Activated T-cell treated with anti-CD3 and anti-CD28 coated beads for 48 hours (primary cell): ENCODE data around the gene TMEM178B.
"Not testable (repeated sequence)": the region's sequence is repeated elsewhere in the genome, so short reads cannot be mapped to it uniquely, and the experiment has no call there.

Source experiments
- DNase-seq: peaks from one replicate; pipeline ENCODE4 v3.0.0-alpha.2; 2020; ENCODE audit warnings: low read depth

The TMEM178B gene

DNA sequence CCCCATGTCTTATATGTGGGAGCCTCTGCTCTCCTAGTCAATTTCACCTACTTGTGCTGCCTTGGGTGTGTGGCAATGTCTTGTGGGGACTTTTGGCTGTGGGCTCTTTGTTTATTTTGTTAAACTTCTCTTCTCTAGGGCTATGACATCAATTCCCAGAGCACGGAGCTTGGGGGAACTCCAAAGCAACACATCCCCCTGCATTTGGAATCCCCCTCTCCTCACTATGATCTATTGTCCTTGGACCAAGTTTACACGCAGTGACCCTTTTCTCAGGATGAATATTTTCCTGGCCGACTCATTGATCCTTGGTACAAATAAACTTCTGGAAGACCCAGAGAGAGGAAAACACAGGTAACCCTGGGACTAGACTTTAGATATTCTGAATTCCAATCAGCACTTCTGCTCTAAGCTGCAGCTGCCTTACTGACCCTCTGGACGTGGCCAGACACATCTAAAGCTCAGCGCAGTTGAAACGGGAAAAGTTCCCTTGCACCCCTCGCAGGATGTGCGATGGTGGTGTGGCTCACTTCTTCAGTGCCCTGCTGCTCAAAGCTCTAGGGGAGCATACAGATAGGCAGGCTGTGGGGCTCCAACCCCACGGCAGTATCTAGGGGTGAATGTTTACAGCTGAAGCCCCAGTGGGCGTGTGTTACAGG lies 110.8 kb downstream of the TMEM178B start:
- DNase-seq, result no peak

DNA sequence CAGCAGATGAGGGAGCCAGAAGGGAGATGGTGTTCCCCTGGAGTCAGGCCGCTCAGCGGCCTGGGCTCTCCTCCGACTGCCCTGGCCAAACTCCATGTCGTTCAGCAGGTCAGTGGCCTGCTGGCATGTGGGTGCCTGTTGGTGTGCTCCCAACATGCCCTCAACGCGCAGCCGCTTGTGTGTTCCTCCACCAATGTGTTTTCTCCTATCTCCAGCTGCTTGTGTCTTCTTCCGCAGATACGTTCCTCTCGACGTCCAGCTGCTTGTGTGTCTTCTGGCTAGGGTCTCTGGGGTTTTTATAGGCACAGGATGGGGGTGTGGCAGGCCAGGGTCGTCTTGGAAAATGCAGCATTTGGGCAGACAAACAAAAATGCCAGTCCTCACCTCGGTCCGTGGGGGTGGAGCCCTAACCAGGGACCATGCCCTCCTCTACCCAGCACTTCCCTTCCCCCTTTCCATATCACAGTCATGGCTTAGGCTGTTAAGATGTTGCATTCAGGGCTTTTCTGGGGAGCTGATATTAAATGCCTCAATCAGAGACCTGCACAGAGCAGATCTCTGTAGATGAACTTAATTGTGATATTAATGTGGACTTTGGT lies 111.6 kb downstream of the TMEM178B start:
- DNase-seq, result no peak

- DNase-seq, result no peak
These were observed 115.4 kb downstream of the TMEM178B start for GRCh38 chr7:141189231-141189630.

DNA sequence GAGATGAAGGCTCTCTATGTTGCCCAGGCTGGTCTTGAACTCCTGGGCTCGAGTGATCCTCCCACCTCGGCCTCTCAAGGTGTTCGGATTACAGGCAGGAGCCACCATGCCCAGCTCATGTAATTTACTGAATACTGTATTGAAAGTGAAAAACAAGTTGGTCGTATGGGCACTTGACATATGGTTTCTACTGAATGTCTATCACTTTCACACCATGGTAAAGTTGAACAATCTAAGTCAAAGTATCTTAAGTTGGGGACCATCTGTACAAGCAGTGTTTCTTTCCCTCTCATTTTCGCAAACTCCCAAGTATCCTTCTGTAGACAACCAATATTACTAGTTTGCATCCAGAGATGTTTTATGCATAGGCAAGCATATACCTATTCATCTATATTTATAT lies 116.6 kb downstream of the TMEM178B start:
- DNase-seq, result no peak

GRCh38 chr7:141191277-141191676 lies 117.4 kb downstream of the TMEM178B start:
- no peak for DNase-seq

GRCh38 chr7:141193066-141193465 lies 119.2 kb downstream of the TMEM178B start:
- DNase-seq, result no peak

GRCh38 chr7:141195722-141196121 lies 121.9 kb downstream of the TMEM178B start:
- DNase-seq, result not testable (repeated sequence)

- DNase-seq, result no peak
These were observed 124.5 kb downstream of the TMEM178B start for GRCh38 chr7:141198194-141198958.

- DNase-seq, result no peak
These were observed 126.6 kb downstream of the TMEM178B start for GRCh38 chr7:141200191-141201108.

DNA sequence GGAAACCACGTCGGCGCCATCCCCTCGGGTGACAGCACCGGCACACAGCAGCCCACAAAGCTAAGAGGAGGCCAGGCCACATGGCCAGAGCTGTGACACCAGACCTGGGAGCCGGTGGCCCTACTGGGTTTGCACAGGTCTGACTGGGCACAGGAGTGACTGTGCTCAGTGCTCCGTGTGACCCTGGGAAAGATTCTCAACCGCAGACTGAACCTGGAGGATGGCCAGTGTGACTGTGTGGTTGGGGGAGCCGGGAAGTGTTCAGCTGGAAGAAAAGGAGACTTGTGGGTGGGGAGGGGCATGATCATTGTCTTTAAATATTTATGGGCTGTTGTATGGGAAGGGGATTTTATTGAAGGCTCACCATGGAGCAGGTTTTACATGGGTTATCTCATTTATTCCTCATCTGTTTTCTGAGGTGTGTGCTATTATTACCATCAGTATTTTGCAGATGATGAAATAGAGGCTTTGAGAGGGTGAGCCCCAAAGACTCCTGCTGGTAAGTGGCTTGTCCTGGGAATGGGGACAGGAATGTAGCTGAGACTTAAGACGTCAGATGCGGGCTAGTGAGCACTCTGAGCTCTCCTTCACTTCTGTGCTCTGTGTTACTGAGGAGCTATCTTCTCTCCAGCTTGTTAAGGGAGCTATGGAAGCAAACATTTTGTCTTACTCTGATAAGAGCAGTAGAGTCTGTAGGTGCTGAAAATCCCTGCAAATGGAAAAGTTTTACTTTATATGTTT lies 127.5 kb downstream of the TMEM178B start:
- no peak for DNase-seq

DNA sequence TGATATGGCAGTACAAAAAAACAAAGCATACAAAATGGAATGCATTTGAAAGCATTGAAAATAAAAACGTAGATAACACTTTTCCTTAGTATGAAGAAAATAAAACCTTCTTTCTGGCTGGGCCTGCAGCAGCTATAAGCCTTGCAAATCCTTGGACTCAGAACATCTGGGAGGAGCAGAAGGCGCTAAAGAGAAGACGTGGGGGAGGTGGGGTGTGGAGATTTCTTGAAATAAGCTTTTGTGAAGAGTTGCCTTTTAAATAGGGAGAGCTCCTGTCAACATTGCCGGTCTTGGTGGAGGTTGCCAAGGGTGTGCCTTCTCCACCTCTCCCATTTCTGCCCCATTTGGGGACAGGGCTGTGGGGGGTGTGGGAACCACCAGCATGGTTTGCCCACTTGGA lies 128.7 kb downstream of the TMEM178B start:
- DNase-seq, result no peak

DNA sequence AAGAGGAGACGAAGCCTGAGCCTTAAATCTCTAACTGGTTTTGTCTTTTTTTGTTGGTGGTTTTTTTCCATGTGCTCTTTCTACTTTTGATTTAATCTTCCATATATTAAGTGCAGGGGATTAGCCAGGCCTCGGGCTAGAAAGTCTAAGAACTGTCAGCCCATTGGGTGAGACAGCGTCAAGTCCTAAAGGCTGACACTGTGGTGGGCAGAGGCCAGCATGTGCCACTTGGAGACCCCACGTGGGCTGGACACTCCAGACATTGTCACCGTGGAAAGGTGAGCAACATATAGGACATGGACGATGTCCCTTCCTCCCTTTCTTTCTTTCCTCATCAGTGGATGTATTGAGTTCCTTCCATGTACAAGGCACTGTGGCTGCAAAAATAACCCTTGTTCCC lies 129.3 kb downstream of the TMEM178B start:
- no peak for DNase-seq

- no peak for DNase-seq
These were observed 129.7 kb downstream of the TMEM178B start for GRCh38 chr7:141203586-141203985.

GRCh38 chr7:141207661-141208060 lies 133.8 kb downstream of the TMEM178B start:
- DNase-seq, result no peak

- DNase-seq, result no peak
These were observed 134.7 kb downstream of the TMEM178B start for GRCh38 chr7:141208539-141208938.

DNA sequence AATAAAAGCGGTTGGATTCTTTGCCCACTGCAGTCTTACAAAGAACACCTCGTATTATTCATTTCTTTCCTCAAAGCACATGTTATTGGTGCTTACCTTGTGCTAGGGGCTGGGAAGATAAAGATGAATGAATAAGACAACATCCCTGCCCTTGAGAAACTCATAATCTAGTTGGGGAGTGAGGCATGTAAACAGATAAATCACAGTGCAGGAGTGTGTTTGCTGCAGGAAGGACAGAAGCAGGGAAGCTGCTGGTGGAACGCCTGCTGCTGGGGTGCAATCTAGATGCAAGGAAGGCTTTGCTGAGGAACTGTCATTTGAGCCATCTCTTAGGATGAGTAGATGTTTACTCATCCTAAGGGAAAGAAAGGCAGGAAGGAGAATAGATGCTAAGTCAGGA lies 135.6 kb downstream of the TMEM178B start:
- no peak for DNase-seq

DNA sequence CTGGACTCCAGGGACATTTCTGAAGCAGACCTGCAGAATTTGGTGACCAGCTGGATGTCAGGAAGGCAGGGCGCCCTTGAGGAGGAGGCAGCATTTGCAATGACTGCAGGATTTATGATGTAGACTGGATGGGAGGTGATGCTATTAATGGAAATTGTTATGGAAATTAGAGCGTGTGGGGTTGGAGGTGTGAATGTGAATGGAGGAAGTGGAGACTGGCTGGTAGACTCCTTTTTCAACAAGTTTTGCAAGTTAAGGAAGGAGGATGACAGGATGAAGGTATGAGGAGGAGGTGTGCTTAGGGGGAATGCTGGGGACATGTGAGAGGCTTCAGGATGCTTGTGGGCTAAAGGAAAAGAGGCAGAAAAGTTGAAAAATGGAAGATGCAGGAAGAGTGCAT lies 137.0 kb downstream of the TMEM178B start:
- DNase-seq, result no peak

DNA sequence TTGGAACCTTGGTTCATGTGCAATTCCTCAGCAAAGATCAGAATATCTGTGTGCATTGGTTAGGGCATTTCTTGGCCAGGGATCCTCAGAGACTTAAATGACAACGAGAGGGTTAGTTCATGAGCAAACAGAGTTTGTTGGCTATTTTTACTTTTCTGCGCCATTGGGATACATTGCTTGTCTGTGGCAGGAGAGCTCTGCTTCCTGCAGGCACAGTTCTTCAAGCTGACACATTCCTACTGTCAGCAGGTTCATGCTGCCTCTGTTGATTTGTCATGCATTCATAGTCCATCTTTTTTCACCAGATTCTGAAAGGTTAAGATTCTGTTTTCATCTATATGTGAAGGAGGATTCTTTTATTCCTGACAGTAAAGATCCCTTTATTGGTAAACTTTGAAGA lies 139.4 kb downstream of the TMEM178B start:
- DNase-seq, result no peak

DNA sequence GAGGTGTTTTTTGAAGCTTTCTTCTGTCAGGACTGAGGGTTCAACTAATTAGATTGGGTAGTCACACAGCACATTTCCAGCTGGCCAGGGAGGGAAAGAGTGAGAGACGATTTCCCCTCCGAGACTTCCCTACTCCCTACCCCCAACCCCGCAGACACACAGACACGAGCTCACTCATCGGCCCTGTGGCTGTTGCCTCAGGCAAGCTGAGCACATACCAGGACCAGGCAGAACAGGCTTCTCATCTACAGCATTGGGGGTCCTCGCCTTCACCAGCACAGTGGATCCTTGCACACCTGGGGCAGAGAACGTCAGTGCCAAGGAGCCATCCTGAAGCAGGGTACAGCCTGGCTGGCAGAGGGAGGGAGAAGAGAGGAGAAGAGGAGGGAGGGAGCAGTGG lies 144.1 kb downstream of the TMEM178B start:
- DNase-seq, result no peak

GRCh38 chr7:141218941-141219340 lies 145.1 kb downstream of the TMEM178B start:
- no peak for DNase-seq

DNA sequence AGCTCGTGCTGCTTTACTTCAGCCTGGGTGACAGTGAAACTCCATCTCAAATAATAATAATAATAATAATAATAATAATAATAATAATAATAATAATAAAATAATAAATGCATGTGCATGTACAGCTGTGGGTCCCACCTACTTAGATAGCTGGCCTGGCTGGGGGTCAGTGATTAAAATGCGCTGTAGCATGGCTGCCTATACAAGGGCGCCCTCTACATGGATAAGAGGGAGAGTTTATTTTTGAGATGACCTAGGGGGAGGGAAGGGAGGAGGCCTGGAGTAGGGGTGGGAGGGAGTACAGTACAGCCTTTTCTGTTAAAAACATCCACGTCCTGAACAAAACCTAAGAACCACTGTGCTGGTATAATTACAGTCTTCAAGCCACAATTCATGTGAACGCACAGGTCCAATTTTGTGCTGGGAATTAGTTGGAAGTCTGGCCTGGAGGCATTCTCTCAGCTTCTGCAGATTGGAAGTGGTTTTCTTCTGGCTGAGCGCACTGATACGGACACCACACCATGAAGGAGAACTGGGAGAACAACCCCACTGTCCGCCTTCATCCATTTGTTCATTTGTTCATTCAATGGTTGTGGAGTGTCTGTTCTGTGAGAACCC lies 146.5 kb downstream of the TMEM178B start:
- DNase-seq, result no peak
